Stimulated activated CD4-positive, alpha-beta T cell treated with anti-CD3 and anti-CD28 coated beads, Interleukin-15, amount 100 ng/mL, for 1 hour (primary cell): Measurements from ENCODE around the gene ENTHD1.
"Not testable (repeated sequence)": the region's sequence is repeated elsewhere in the genome, so short reads cannot be mapped to it uniquely, and the experiment has no call there.

ENCODE experiments used
- DNase-seq, 2 donors: peaks; one replicate each; pipeline ENCODE4 v3.0.0-alpha.2; 2020; ENCODE audit warnings: low read depth in 1 of 2, low spot score in 1 of 2

The ENTHD1 gene

GRCh38 chr22:39846539-39846938 lies 47.0 kb downstream of the ENTHD1 start:
- not testable (repeated sequence) for DNase-seq

GRCh38 chr22:39845529-39845928 lies 48.0 kb downstream of the ENTHD1 start:
- DNase-seq: no peak

- no peak for DNase-seq
Observed at GRCh38 chr22:39839917-39840510, 53.5 kb downstream of the ENTHD1 start.

GRCh38 chr22:39839204-39839603 lies 54.4 kb downstream of the ENTHD1 start:
- no peak for DNase-seq

- no peak for DNase-seq
Observed at GRCh38 chr22:39833610-39834009, 60.0 kb downstream of the ENTHD1 start.

- DNase-seq: no peak
Observed at GRCh38 chr22:39833093-39833492, 60.5 kb downstream of the ENTHD1 start.

GRCh38 chr22:39832627-39833074 lies 60.9 kb downstream of the ENTHD1 start:
- no peak for DNase-seq

GRCh38 chr22:39825661-39826102 lies 67.9 kb downstream of the ENTHD1 start:
- no peak for DNase-seq

GRCh38 chr22:39821008-39821407 lies 72.6 kb downstream of the ENTHD1 start:
- no peak for DNase-seq

- DNase-seq: no peak
Observed at GRCh38 chr22:39820256-39820655, 73.3 kb downstream of the ENTHD1 start.

GRCh38 chr22:39819429-39819828 lies 74.1 kb downstream of the ENTHD1 start:
- DNase-seq: no peak

- no peak for DNase-seq
Observed at GRCh38 chr22:39818094-39818493, 75.5 kb downstream of the ENTHD1 start.

- DNase-seq: no peak
Observed at GRCh38 chr22:39815932-39816331, 77.6 kb downstream of the ENTHD1 start.

- no peak for DNase-seq
Observed at GRCh38 chr22:39814899-39815298, 78.7 kb downstream of the ENTHD1 start.

- DNase-seq: no peak
Observed at GRCh38 chr22:39809772-39810557, 83.6 kb downstream of the ENTHD1 start.

GRCh38 chr22:39808081-39808480 lies 85.5 kb downstream of the ENTHD1 start:
- no peak for DNase-seq

GRCh38 chr22:39806109-39806508 lies 87.5 kb downstream of the ENTHD1 start:
- DNase-seq: no peak

- no peak for DNase-seq
Observed at GRCh38 chr22:39805117-39805516, 88.4 kb downstream of the ENTHD1 start.

GRCh38 chr22:39802682-39803081 lies 90.9 kb downstream of the ENTHD1 start:
- DNase-seq: no peak

GRCh38 chr22:39800790-39801520 lies 92.6 kb downstream of the ENTHD1 start:
- DNase-seq: no peak

- no peak for DNase-seq
Observed at GRCh38 chr22:39797528-39798147, 95.9 kb downstream of the ENTHD1 start.

GRCh38 chr22:39789788-39790187 lies 103.8 kb downstream of the ENTHD1 start:
- DNase-seq: no peak
